Gastrocnemius medialis (tissue), 4 donors: ENCODE data around the gene GALNS. TPM values are rescaled to one million over a fixed set of nuclear protein-coding genes. Genes with fewer than 3 reads are reported as not detected.

Source experiments
- ATAC-seq, 2 donors: fragments of 150-250 bp; one replicate each; pipeline ENCODE4 v1.9.1; 2016
- DNase-seq, 2 donors: peaks; one replicate each; pipeline ENCODE4 v3.0.0-alpha.2; 2019
- H3K27ac ChIP-seq, 4 donors: fragments of 200-600 bp; sonication (generic); 1 replicate in 1 of 4; 2 replicates in 3 of 4; pipeline ENCODE4 v1.5.1; 2016 to 2018; ENCODE audit warnings: mild to moderate bottlenecking in 2 of 4, moderate library complexity in 1 of 4
- H3K27me3 ChIP-seq, 3 donors: fragments of 200-600 bp; sonication (generic) in 2 of 3; 1 replicate in 1 of 3; 2 replicates in 2 of 3; pipeline versions ENCODE4 v1.5.1 to v1.6.0; 2016 to 2019; ENCODE audit warnings: mild to moderate bottlenecking in 1 of 3, moderate library complexity in 1 of 3
- H3K36me3 ChIP-seq, 2 donors: fragments of 200-600 bp; sonication (generic) in 1 of 2; one replicate each; pipeline ENCODE4 v1.5.1; 2017 to 2018
- H3K4me1 ChIP-seq, 2 donors: fragments of 200-600 bp; sonication (generic) in 1 of 2; one replicate each; pipeline ENCODE4 v1.5.1; 2016 to 2017; ENCODE audit warnings: mild to moderate bottlenecking in 2 of 2
- H3K4me3 ChIP-seq, 4 donors: fragments of 200-600 bp; sonication (generic) in 3 of 4; 1 replicate in 1 of 4; 2 replicates in 3 of 4; pipeline ENCODE4 v1.5.1; 2016 to 2019; ENCODE audit warnings: mild to moderate bottlenecking in 2 of 4
- H3K9me3 ChIP-seq, 3 donors: fragments of 200-600 bp; sonication (generic) in 2 of 3; 1 replicate in 1 of 3; 2 replicates in 2 of 3; pipeline ENCODE4 v1.5.1; 2016 to 2019
- CTCF ChIP-seq, 5 experiments: fragments of 450-650 bp in 3 of 5; fragments of 200-600 bp in 2 of 5; sonication (generic) in 2 of 5; IDR thresholded peaks in 4 of 5; conservative IDR thresholded peaks in 1 of 5; 1 replicate in 4 of 5; 2 replicates in 1 of 5; pipeline ENCODE4 v1.5.1; 2016 to 2019; ENCODE audit warnings: antibody characterized with exemption in 5 of 5, mild to moderate bottlenecking in 3 of 5, moderate library complexity in 3 of 5
- POLR2A ChIP-seq, 2 donors: fragments of 450-650 bp; IDR thresholded peaks; one replicate each; pipeline ENCODE4 v1.6.1; 2017; ENCODE audit warnings: antibody characterized with exemption in 2 of 2, mild to moderate bottlenecking in 2 of 2, moderate library complexity in 2 of 2
- in situ Hi-C, 4 donors: fragments of 200-750 bp; cut with MboI; loops; one replicate each; pipeline versions ENCODE4 v1.15.0 to v1.8.0; 2017; ENCODE audit warnings: low sequenced_read_pairs in 4 of 4
- intact Hi-C: fragments of 100-400 bp; cut with DNase I; formaldehyde crosslinking; loops from one replicate; pipeline ENCODE4 v1.15.1; 2023; ENCODE audit warnings: low total_unique reads
- total RNA-seq, 4 donors: library from RNA; depleted of rRNA; stranded (reverse); fragments of >200 nt; gene quantifications; one replicate each; pipeline versions ENCODE4 v1.1.0 to v1.2.3, GENCODE V29; 2016

The GALNS gene
- total RNA-seq, 4 donors from 2014 or later = 8.8 to 14.7 (median 10.0) TPM

- Histone ChIP-seq H3K27ac (no peak overlapping the region), H3K4me1 (peaks cover 18 to 51% of the 10 kb centered on the region in 2 donors), H3K36me3 (no peaks in the 10 kb centered on the region), H3K9me3 (no peaks in the 10 kb centered on the region), H3K4me3 (peak overlapping the region in 1 of 4 donors; percentile 6), H3K27me3 (peaks cover 3 to 21% (median 4%) of the 10 kb centered on the region in 3 donors)
- in situ Hi-C loops = no loop called here
- ATAC-seq (no peak), DNase-seq (no peak)
- no peak for TF ChIP-seq POLR2A (IDR thresholded peaks at IDR 0.05)
- no peak for TF ChIP-seq CTCF (IDR thresholded peaks at IDR 0.05 in 4 of 5, conservative IDR thresholded peaks at IDR 0.05 in 1 of 5)
- intact Hi-C loops = no loop called here
These were observed 85.4 kb downstream of the GALNS start for GRCh38 chr16:88771294-88771772.

DNA sequence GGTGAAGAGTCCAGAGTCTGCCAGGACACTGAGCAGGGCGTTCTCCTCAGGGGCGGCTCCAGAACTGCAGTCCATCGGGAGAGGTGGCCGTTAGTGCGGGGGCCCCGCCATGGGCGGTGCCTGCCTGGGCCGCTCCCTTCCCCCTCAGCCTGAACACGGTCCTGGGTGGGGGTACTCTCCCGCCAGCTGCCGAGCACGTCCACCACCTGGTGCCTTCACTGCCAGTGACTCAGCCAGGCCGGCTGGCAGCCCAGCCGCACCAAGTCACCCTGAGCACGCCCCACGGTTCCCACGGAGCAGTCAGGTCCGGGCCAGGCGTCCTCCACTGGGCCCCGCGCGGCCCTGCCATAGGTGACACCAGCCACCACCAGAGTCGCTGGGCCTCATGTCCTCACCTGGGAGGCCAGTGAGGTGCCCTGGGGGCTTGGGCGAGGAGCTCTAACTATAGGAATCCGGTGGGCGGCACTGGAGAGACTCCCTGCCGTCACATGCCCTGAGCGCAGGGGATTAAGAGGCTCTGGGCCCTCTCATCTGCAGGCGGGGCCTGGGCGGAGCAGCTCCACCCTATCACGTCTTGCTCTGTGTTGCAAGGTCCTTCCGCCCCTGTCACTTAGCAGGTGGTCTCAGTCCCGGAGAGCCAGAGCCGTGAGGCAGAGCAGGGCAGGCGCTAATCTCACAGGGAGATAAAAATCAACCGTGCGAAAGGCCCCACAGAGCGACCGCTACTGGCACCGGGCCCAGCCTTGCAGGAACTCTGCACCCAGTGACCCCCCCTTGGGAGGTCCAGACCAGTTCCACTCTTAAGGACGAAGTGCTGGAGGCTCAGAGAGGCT is 86.1 kb downstream of the GALNS start:
- DNase-seq = no peak
- ATAC-seq = peak in 1 of 2 donors; percentile 35
- Histone ChIP-seq H3K4me1 (peaks cover 18 to 51% of the 10 kb centered on the region in 2 donors), H3K36me3 (no peaks in the 10 kb centered on the region), H3K9me3 (no peaks in the 10 kb centered on the region), H3K27ac (peak overlapping the region in 1 of 4 donors; percentile 31), H3K4me3 (peak overlapping the region in 2 of 4 donors; percentile 6 to 9), H3K27me3 (peaks cover 3 to 21% (median 4%) of the 10 kb centered on the region in 3 donors)
- in situ Hi-C loops (no loop called here), intact Hi-C loops (no loop called here)
- no peak for TF ChIP-seq CTCF (IDR thresholded peaks at IDR 0.05 in 4 of 5, conservative IDR thresholded peaks at IDR 0.05 in 1 of 5)
- peak in 1 of 2 donors; percentile 26 for TF ChIP-seq POLR2A (IDR thresholded peaks at IDR 0.05)

- no peak for ATAC-seq
- Histone ChIP-seq H3K27ac (no peak overlapping the region), H3K4me1 (peaks cover 18 to 51% of the 10 kb centered on the region in 2 donors), H3K36me3 (no peaks in the 10 kb centered on the region), H3K4me3 (no peak overlapping the region), H3K9me3 (no peaks in the 10 kb centered on the region), H3K27me3 (peaks cover 3 to 21% (median 4%) of the 10 kb centered on the region in 3 donors)
- TF ChIP-seq CTCF (IDR thresholded peaks at IDR 0.05 in 4 of 5, conservative IDR thresholded peaks at IDR 0.05 in 1 of 5) = no peak
- TF ChIP-seq POLR2A (IDR thresholded peaks at IDR 0.05) = no peak
- in situ Hi-C loops = no loop called here
- no peak for DNase-seq
- intact Hi-C loops = no loop called here
These were observed 86.9 kb downstream of the GALNS start for GRCh38 chr16:88769617-88770460.

DNA sequence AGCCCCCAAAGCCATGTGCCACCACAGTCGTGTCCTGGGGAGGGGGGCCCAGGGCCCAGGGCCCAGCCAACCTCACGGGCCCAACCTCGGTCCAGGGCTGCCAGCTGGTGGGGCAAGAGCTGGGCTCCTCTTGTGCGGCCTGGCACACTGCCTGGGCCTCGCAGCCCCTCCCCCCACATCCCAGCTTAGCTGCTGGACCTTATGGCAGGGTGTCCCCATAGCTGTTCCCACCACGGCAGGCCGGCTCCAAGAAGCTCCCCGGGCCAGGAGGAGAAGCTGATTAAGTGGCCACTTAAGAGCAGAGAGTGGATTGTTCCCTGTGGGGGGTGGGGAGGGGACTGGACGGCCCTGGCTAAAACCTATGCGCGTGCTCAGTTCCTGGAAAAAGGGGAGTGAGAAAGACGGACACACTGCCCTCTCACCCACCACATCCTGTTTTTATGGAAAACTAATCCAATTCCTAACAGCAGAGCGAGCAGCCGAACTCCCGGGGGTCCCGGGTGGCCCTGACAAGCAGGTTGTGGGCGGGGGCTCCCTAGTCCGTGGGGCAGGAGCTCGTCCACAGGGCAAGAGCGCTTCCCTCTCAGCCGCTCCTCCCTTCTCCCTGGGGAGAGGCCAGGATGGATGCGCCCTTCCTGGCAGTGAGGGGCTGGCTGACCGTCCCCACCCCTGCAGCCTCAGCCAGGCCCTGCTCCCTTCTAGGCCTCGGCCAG is 88.5 kb downstream of the GALNS start:
- no peak overlapping the region for H3K4me3 ChIP-seq
- H3K27ac ChIP-seq = no peak overlapping the region
- ATAC-seq (no peak), DNase-seq (no peak)
- H3K27me3 ChIP-seq = peaks cover 2 to 21% (median 3%) of the 10 kb centered on the region in 3 donors
- H3K4me1 ChIP-seq = peaks cover 12 to 43% of the 10 kb centered on the region in 2 donors
- TF ChIP-seq CTCF (IDR thresholded peaks at IDR 0.05 in 4 of 5, conservative IDR thresholded peaks at IDR 0.05 in 1 of 5) = no peak
- no peaks in the 10 kb centered on the region for H3K9me3 ChIP-seq
- no peaks in the 10 kb centered on the region for H3K36me3 ChIP-seq
- intact Hi-C loops (no loop called here), in situ Hi-C loops (no loop called here)
